Kidney (tissue), 14 donors: ENCODE results near the gene OR52K2. TPM values are rescaled to one million over a fixed set of nuclear protein-coding genes. Genes with fewer than 3 reads are reported as not detected.
"Not testable (repeated sequence)": the region's sequence is repeated elsewhere in the genome, so short reads cannot be mapped to it uniquely, and the experiment has no call there.

Experiments used
- DNase-seq, 5 donors: peaks; one replicate each; pipeline ENCODE4 v3.0.0-alpha.2; 2013 to 2020
- FAIRE-seq: peaks from 2 replicates; lab custom pipeline; 2012; peaks lifted over from hg19 to GRCh38; lab: Jason Lieb, UNC
- H3K27ac ChIP-seq, 2 donors: one replicate each; pipeline ENCODE4 v1.7.0; 2013; ENCODE audit warnings: low read depth in 2 of 2, low read length in 2 of 2, inconsistent platforms in 1 of 2
- H3K27me3 ChIP-seq: one replicate; pipeline ENCODE4 v1.7.1; 2013; ENCODE audit warnings: low read length, inconsistent platforms; ENCODE audit not compliant: control insufficient read depth, insufficient read depth
- H3K36me3 ChIP-seq, 3 donors: one replicate each; pipeline versions ENCODE4 v1.7.0 to v1.7.1; 2013; ENCODE audit warnings: low read length in 3 of 3, control low read depth in 1 of 3, inconsistent platforms in 1 of 3; ENCODE audit not compliant: insufficient read depth in 3 of 3, control insufficient read depth in 2 of 3
- H3K4me1 ChIP-seq, 3 donors: one replicate each; pipeline versions ENCODE4 v1.7.0 to v1.7.1; 2013; ENCODE audit warnings: low read length in 3 of 3, inconsistent platforms in 1 of 3, low read depth in 1 of 3; ENCODE audit not compliant: control insufficient read depth in 2 of 3, insufficient read depth in 2 of 3
- H3K4me3 ChIP-seq, 3 donors: one replicate each; pipeline versions ENCODE4 v1.7.0 to v1.8.1; 2013; ENCODE audit warnings: low read length in 3 of 3, control low read depth in 1 of 3, inconsistent platforms in 1 of 3
- H3K9ac ChIP-seq, 3 donors: one replicate each; pipeline versions ENCODE4 v1.7.0 to v1.7.1; 2013; ENCODE audit warnings: low read length in 3 of 3, control low read depth in 1 of 3, inconsistent platforms in 1 of 3
- H3K9me3 ChIP-seq, 3 donors: one replicate each; pipeline versions ENCODE4 v1.7.0 to v1.7.1; 2013; ENCODE audit warnings: low read length in 3 of 3, control low read depth in 1 of 3, inconsistent platforms in 1 of 3; ENCODE audit not compliant: control insufficient read depth in 2 of 3, insufficient read depth in 1 of 3
- CTCF ChIP-seq: IDR thresholded peaks from 3 replicates; pipeline ENCODE4 v1.5.1; 2012; ENCODE audit warnings: mild to moderate bottlenecking, moderate library complexity, borderline replicate concordance; ENCODE audit not compliant: insufficient read depth; ENCODE audit errors: extremely low read depth
- intact Hi-C: fragments of 100-400 bp; cut with DNase I; formaldehyde crosslinking; loops from one replicate; pipeline ENCODE4 v1.11.1; 2022
- polyA plus RNA-seq: library from polyadenylated mRNA; stranded (reverse); fragments of 350-450 nt; fragmentation: Illumina TruSeq; extraction: RNeasy Lipid Tissue Mini Kit (QIAGEN cat#74804); gene quantifications from one replicate; pipeline ENCODE4 v1.2.3, GENCODE V29; 2014; ENCODE audit warnings: low read depth, low replicate concordance; ENCODE audit not compliant: insufficient read depth
- total RNA-seq: library from RNA; stranded (reverse); fragmentation: NEBNext Ultra II Directional; extraction: Animal tissue kit (Norgen Biotek cat#: 25700); gene quantifications from one replicate; pipeline ENCODE4 v1.2.1, GENCODE V29; 2021
- donor health status: control.
- donor health status: control.
- donor health status: control.
- donor health status: control.
- donor health status: control.
- donor health status: DM: yes; HTN: yes; CAD: no.
- donor health status: Normal renal cell carcinoma (clear cell type).

Gene OR52K2
- total and polyA plus RNA-seq, 2 donors from 2014 or later: not detected

- no peak for FAIRE-seq
- Histone ChIP-seq H3K4me1 (no peaks in the 10 kb centered on the region), H3K9me3 (no peaks in the 10 kb centered on the region), H3K27ac (no peak overlapping the region), H3K9ac (no peak overlapping the region), H3K27me3 (no peaks in the 10 kb centered on the region), H3K4me3 (no peak overlapping the region), H3K36me3 (no peaks in the 10 kb centered on the region)
- TF ChIP-seq CTCF: no peak
- no peak for DNase-seq
- intact Hi-C loops: no loop called here
Measured at GRCh38 chr11:4484310-4484709, 35.2 kb downstream of the OR52K2 start.

GRCh38 chr11:4491405-4491804 is 42.3 kb downstream of the OR52K2 start:
- intact Hi-C loops, FAIRE-seq: not testable (repeated sequence)

GRCh38 chr11:4491878-4492606 is 42.9 kb downstream of the OR52K2 start:
- intact Hi-C loops: no loop called here
- no peak overlapping the region for H3K9ac ChIP-seq
- H3K4me1 ChIP-seq: no peaks in the 10 kb centered on the region
- H3K9me3 ChIP-seq: no peaks in the 10 kb centered on the region
- H3K27me3 ChIP-seq: no peaks in the 10 kb centered on the region
- no peaks in the 10 kb centered on the region for H3K36me3 ChIP-seq
- H3K4me3 ChIP-seq: no peak overlapping the region
- FAIRE-seq (no peak), DNase-seq (no peak)
- TF ChIP-seq CTCF: no peak
- H3K27ac ChIP-seq: no peak overlapping the region

More at GRCh38 chr11:4491405-4491804, 42.3 kb downstream of the OR52K2 start:
- not testable (repeated sequence) for H3K36me3 ChIP-seq, H3K27ac ChIP-seq, H3K4me1 ChIP-seq, H3K27me3 ChIP-seq, H3K9ac ChIP-seq, DNase-seq, H3K4me3 ChIP-seq, H3K9me3 ChIP-seq

GRCh38 chr11:4493480-4493818 is 44.4 kb downstream of the OR52K2 start:
- intact Hi-C loops: no loop called here
- FAIRE-seq: peak; percentile 68
- H3K27me3 ChIP-seq: no peaks in the 10 kb centered on the region
- no peak for TF ChIP-seq CTCF
- H3K36me3 ChIP-seq: no peaks in the 10 kb centered on the region
- H3K4me1 ChIP-seq: no peaks in the 10 kb centered on the region
- H3K9ac ChIP-seq: no peak overlapping the region
- no peaks in the 10 kb centered on the region for H3K9me3 ChIP-seq
- no peak for DNase-seq
- no peak overlapping the region for H3K27ac ChIP-seq
- no peak overlapping the region for H3K4me3 ChIP-seq
